ENCODE data around the gene IL17D.

Gene IL17D

GRCh38 chr13:20702915-20703779, at the start of gene IL17D:
Gene IL17D (plus strand): TSS chr13:20703699. CDS start chr13:20704002, 303 bp downstream.
- DNase-seq (ENCODE audit: low read depth, low spot score), result peak; percentile 16
- in situ Hi-C loops (cut with HindIII; ENCODE audit: low sequenced_read_pairs), result no loop called here
- peak; percentile 6 for TF ChIP-seq CTCF (IDR thresholded peaks at IDR 0.05; ENCODE audit: low read depth, low read length)
- peak within 1 kb of the TSS; percentile 63 for H3K4me3 ChIP-seq (ENCODE audit: low read depth, low read length)

- in situ Hi-C loops (cut with HindIII; ENCODE audit: low sequenced_read_pairs), result no loop called here
- H3K4me3 ChIP-seq (ENCODE audit: low read depth, low read length), result no peak overlapping the region
- peak; percentile 59 for DNase-seq (ENCODE audit: low read depth, low spot score)
- TF ChIP-seq CTCF (IDR thresholded peaks at IDR 0.05; ENCODE audit: low read depth, low read length), result no peak
Measured at GRCh38 chr13:20654156-20654555, 49.3 kb upstream of the IL17D start.

- no peak for DNase-seq (ENCODE audit: low read depth, low spot score)
- no peak for TF ChIP-seq CTCF (IDR thresholded peaks at IDR 0.05; ENCODE audit: low read depth, low read length)
- in situ Hi-C loops (cut with HindIII; ENCODE audit: low sequenced_read_pairs), result no loop called here
- H3K4me3 ChIP-seq (ENCODE audit: low read depth, low read length), result no peak overlapping the region
Measured at GRCh38 chr13:20658451-20659040, 45.0 kb upstream of the IL17D start.

- no peak for DNase-seq (ENCODE audit: low read depth, low spot score)
- TF ChIP-seq CTCF (IDR thresholded peaks at IDR 0.05; ENCODE audit: low read depth, low read length), result no peak
- H3K4me3 ChIP-seq (ENCODE audit: low read depth, low read length), result no peak overlapping the region
- in situ Hi-C loops (cut with HindIII; ENCODE audit: low sequenced_read_pairs), result no loop called here
Measured at GRCh38 chr13:20664351-20664750, 39.1 kb upstream of the IL17D start.

- in situ Hi-C loops (cut with HindIII; ENCODE audit: low sequenced_read_pairs), result no loop called here
Measured at GRCh38 chr13:20666948-20667347, 36.6 kb upstream of the IL17D start.

More at GRCh38 chr13:20666948-20667347, 36.6 kb upstream of the IL17D start:
- H3K4me3 ChIP-seq (ENCODE audit: low read depth, low read length), result no peak overlapping the region
- no peak for TF ChIP-seq CTCF (IDR thresholded peaks at IDR 0.05; ENCODE audit: low read depth, low read length)
- no peak for DNase-seq (ENCODE audit: low read depth, low spot score)
